Keratinocyte (primary cell): ENCODE data around the gene PCDHA2.
A peak's percentile ranks its signal among the peaks of the same experiment; 100 is the strongest.

ENCODE experiments used
- EZH2 ChIP-seq: IDR thresholded peaks from one replicate; pipeline ENCODE4 v1.6.1; 2012; ENCODE audit warnings: inconsistent platforms, mild to moderate bottlenecking, low read length, moderate library complexity
- TF ChIP-seq, protein P1 (sequence below), 3 experiments: IDR thresholded peaks in 1 of 3; conservative IDR thresholded peaks in 1 of 3; optimal IDR thresholded peaks in 1 of 3; 2 replicates in 2 of 3; 3 replicates in 1 of 3; pipeline versions ENCODE3 to v1.5.1; 2011; ENCODE audit warnings: low read length in 3 of 3, mild to moderate bottlenecking in 3 of 3, moderate library complexity in 2 of 3, control low read depth in 1 of 3, inconsistent platforms in 1 of 3; ENCODE audit not compliant: insufficient read depth in 2 of 3; ENCODE audit errors: extremely low read depth in 1 of 3

- TF ChIP-seq, protein P1, sequence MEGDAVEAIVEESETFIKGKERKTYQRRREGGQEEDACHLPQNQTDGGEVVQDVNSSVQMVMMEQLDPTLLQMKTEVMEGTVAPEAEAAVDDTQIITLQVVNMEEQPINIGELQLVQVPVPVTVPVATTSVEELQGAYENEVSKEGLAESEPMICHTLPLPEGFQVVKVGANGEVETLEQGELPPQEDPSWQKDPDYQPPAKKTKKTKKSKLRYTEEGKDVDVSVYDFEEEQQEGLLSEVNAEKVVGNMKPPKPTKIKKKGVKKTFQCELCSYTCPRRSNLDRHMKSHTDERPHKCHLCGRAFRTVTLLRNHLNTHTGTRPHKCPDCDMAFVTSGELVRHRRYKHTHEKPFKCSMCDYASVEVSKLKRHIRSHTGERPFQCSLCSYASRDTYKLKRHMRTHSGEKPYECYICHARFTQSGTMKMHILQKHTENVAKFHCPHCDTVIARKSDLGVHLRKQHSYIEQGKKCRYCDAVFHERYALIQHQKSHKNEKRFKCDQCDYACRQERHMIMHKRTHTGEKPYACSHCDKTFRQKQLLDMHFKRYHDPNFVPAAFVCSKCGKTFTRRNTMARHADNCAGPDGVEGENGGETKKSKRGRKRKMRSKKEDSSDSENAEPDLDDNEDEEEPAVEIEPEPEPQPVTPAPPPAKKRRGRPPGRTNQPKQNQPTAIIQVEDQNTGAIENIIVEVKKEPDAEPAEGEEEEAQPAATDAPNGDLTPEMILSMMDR (optimal IDR thresholded peaks at IDR 0.05 in 1 of 3, IDR thresholded peaks at IDR 0.05 in 1 of 3, conservative IDR thresholded peaks at IDR 0.05 in 1 of 3; ENCODE audit: extremely low read depth in 1 of 3, insufficient read depth in 2 of 3, low read length in 3 of 3), result peak; percentile 7 to 27 (median 24)
- no peak for TF ChIP-seq EZH2
Measured at GRCh38 chr5:140806834-140807775, 12.5 kb downstream of the PCDHA2 start, which contains the start of gene PCDHA4.
